COLO668 (cell line): ENCODE results near the gene SSR1.
"Not testable (repeated sequence)": the region's sequence is repeated elsewhere in the genome, so short reads cannot be mapped to it uniquely, and the experiment has no call there.

Experiments used
- DNase-seq: peaks from one replicate; lab custom pipeline; 2025; ENCODE audit not compliant: unreplicated experiment; lab: John Stamatoyannopoulos, UW

SSR1 gene

GRCh38 chr6:7312616-7313504, at the start of gene SSR1:
SSR1 (minus strand) TSS chr6:7313199; CDS start chr6:7313120, 79 bp downstream.
- DNase-seq = peak; percentile 95

DNA sequence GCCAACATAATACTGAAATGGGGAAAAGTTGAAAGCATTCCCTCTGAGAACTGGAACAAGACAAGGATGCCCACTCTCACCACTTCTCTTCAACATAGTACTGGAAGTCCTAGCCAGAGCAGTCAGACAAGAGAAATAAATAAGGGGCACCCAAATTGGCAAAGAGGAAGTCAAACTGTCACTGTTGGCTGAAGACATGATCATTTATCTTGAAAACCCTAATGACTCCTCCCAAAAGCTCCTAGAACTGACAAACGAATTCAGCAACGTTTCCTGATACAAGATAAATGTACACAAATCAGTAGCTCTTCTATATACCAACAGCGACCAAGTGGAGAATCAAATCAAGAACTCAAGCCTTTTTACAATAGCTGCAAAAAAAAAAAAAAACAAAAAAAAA, 38.9 kb upstream of the SSR1 start:
- DNase-seq = not testable (repeated sequence)

DNA sequence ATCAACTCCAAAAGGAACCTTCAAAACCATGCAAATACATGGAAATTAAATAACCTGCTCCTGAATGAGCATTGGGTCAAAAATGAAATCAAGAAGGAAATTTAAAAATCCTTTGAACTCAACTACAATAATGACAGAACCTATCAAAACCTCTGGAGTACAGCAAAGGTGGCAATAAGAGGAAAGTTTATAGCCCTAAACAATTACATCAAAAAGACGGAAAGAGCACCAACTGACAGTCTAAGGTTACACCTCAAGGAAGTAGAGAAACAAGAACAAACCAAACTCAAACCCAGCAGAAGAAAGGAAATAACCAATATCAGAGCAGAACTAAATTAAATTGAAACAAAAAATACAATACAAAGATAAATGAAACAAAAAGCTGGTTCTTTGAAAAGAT, 37.6 kb upstream of the SSR1 start:
- not testable (repeated sequence) for DNase-seq

DNA sequence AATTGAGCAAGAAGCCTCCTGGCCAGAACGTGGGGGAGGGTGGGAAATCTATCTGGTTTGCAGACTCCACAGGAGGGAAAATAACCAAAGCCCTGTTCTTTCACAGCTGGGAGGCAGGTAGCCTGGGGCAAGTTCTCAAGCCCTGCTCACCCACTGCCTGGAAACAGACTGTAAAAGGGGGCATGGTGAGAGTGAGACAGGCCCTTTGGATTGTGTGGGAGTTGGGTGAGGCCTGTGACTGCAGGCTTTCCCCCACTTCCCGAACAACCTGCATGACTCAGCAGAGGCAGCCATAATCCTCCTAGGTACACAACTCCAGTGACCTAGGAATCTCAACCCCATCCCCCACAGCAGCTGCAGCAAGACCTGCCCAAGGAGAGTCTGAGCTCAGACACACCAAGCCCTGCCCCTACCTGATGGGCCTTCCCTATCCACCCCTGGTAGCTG, 34.6 kb upstream of the SSR1 start:
- DNase-seq = peak; percentile 45

DNA sequence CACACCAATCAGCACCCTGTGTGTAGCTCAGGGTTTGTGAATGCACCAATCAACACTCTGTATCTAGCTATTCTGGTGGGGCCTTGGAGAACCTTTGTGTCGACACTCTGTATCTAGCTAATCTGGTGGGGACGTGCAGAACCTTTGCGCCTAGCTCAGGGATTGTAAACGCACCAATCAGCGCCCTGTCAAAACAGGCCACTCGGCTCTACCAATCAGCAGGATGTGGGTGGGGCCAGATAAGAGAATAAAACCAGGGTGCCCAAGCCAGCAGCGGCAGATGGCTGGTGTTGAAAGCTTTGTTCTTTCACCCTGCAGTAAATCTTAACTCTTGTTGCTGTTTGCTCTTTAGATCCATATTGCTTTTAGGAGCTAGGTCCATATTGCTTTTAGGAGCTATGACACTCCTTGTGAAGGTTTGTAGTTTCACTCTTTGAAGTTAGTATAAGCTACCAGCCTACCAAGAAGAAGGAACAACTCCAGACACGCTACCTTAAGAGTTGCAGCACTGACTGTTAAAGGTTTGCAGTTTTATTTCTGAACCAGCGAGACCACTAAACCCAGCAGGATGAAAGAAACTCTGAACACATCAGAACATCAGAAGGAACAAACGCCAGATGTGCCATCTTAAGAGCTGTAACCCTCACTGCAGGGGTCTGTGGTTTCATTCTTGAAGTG, 31.9 kb upstream of the SSR1 start:
- not testable (repeated sequence) for DNase-seq

DNA sequence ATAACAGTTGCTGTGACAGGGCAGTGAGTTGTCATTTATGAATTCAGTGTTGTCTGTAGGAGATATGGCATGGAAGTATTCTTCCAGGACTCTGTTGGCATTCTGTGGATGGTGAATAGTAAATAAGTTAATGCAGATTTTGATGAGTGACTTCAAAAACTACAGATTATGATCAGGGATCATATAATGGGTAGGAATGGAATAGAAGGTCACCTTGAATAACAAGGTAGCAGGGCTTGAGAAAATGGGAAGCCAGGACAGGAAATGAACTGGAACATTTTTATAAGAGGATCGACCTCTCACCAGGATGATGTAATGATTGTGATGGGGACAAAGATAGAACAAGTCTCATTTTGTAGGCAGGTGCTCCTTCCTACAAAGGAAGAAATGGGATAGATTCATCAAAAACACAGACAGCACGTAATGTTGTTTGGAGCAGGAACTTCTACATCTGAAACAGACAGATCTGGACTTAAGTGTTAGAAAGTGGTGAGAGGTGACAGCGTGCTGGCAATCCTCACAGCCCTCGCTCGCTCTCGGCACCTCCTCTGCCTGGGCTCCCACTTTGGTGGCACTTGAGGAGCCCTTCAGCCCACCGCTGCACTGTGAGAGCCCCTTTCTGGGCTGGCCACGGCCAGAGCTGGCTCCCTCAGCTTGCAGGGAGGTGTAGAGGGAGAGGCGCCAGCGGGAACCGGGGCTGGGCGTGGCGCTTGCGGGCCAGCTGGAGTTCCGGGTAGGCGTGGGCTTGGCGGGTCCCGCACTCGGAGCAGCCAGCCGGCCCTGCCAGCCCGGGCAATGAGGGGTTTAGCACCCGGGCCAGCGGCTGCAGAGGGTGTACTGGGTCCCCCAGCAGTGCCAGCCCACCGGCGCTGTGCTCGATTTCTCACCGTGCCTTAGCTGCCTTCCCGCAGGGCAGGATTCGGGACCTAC, 30.8 kb upstream of the SSR1 start:
- DNase-seq = no peak

GRCh38 chr6:7341989-7342742, 29.2 kb upstream of the SSR1 start:
- peak; percentile 54 for DNase-seq

DNA sequence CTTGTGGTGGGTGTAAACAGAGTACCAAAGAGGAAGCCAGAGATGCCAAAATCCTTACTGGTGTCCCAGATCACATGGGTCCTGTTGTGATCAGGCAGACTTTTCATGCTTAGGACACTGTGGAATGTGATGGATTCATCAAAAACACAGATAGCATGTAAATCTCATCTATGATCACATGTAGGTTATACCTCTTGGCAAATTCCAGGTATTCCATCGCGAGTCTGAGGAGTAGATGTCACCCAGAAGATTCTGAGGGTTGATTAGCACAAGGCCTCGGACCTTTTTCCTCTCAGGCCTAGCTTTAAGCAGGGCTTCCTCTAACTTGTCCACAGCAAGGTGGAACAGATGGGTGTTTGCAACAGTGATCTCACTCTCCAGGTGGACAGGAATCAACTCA, 28.3 kb upstream of the SSR1 start:
- DNase-seq = no peak

DNA sequence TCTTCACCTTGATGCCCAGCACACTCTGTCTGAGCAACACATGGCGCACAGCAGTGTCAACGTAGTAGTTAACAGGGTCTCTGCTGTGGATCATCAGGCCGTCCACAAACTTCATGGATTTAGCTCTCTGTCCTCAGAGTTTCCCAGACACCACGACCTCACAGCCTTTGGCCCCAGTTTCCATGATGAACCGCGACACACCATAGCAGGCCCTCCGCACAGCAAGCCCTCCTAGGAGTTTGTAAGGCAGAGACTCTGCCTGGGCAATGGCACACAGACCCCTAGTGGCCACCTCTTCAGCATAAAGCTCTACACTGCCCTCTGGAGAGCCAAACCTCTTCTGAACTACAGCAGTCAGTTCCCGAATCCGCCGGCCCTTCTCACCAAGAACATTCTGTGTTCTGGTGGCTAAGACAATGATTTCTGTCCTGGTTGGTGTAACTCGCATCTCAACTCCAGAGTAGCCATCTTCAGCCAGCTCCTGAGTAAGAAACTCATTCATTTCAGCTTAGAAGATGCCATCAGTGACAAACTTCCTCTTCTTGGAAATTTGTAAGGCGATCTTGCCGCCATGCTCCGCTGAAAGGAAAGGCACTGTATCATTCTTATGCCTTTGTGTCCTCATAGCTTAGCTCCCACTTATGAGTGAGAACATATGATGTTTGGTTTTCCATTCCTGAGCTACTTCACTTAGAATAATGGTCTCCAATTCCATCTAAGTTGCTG, 26.2 kb upstream of the SSR1 start:
- not testable (repeated sequence) for DNase-seq

DNA sequence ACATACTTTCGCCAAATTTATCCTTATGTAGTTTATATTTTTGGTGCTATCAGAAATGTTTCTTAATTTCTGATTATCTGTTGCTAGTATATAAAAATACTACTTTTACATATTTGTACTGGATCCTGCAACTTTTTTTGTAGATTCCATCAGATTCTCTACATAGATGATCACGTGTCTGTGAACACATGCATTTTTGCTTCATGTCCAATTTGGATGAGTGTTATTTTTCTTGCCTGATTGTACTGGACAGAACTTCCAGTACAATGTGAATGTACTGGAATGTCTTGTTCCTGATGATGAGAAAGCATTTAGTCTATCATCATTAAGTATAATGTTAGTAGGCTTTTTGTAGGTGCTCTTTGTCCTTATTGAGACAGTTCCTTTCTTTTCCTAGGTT, 25.0 kb upstream of the SSR1 start:
- no peak for DNase-seq

DNA sequence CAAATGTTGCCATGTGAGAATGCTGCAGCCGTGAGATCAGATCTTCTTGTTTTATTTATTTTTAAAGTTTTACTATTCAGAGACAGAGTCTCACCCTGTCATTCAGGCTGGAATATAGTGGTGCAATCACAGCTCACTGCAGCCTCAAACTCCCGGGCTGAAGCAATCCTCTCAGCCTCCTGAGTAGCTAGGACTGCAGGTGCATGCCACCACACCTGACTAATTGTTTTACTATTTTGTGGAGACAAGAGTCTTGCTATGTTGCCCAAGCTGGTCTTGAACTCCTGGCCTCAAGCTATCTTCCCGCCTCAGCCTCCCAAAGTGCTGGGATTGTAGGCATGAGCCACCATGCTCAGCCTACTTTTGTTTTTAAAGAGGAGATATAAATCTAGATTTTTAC, 22.5 kb upstream of the SSR1 start:
- DNase-seq = no peak

DNA sequence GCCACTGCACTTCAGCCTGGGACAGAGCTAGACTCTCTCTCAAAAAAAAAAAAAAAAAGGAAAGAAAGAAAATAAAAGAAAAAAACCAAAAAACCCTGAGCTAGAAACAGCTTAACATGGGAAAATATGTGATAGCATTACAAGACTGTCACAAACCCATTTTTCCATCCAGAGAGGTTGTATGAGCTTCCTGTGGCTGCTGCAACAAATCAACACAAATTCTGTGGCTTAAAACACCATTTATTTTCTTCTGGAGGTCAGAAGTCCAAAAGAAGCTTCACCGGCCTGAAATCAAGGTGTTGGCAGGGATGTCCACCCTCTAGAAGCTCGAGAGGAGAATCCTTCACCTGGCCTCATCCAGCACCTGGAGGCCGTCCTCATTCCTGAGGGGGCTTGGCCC, 21.7 kb upstream of the SSR1 start:
- DNase-seq = no peak

DNA sequence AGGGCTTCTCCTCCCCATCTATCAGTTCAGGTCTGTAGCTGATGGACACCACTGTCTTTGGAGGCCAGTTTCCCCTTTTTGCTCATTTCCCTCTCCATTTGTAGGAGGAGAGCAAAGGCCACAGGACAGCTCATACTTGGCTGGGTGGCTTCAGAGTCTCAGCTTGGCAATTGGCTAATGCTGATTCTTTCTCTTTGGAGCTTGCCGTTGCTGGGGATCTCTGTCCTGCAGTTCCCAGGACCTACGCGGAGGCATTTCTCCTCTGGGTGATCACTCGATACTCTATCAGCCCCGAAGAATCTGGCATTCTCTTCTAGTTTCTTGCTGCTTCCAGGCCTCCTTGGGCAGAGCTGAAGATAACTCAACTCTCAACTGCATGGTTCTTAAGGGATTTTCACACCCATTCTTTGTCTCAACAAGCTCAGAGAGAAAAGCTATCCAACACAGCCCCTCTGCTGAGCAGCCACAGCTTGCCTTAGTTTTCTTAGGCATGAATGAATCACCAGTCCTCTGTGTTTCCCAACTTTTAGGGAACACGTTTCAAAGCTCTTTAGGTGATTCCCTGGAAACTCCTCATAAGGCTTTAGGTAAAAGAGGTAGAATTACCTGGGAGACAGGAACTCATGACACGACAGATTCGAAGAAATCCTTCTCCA, 19.2 kb upstream of the SSR1 start:
- no peak for DNase-seq

GRCh38 chr6:7331452-7331851, 18.5 kb upstream of the SSR1 start:
- DNase-seq = no peak

DNA sequence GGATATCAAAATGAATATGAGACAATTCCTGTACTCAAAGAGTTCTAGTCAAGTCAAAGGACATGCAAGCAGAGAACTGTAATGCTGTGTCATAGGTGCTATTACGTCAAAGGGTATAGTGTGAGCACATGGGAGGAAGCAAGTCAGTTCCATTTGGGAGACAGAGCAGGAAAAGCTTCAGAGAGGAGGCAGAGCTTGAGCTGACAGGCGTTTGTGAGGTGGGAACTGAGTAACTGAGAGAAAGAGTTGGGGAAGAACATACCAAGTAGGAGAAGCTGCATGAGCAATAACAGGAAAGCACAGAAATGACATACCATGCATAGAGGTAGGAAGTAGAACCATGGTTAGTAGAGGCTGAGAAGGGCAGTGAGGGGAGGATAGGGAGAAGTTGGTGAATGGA, 15.2 kb upstream of the SSR1 start:
- DNase-seq = no peak

GRCh38 chr6:7325750-7326149, 12.8 kb upstream of the SSR1 start:
- DNase-seq = no peak

GRCh38 chr6:7324520-7324919, 11.5 kb upstream of the SSR1 start:
- DNase-seq = no peak

DNA sequence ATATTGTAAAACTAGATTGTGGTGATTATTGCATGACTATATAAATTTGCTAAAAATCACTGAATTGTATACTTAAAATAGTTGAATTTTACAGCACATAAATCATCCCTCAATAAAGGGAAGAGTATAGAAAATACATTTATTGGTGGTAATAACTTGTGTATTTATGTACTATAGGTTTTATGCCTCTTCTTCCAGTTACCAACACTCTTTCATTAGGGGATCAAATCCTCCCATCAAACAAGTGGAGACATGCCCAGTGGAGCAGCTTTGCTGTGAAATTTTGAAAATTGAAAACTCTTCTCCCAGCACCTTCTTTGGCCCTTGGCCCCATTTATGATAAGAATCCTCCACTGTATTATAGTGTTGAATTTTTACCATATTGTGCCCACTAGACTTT, 10.1 kb upstream of the SSR1 start:
- no peak for DNase-seq

DNA sequence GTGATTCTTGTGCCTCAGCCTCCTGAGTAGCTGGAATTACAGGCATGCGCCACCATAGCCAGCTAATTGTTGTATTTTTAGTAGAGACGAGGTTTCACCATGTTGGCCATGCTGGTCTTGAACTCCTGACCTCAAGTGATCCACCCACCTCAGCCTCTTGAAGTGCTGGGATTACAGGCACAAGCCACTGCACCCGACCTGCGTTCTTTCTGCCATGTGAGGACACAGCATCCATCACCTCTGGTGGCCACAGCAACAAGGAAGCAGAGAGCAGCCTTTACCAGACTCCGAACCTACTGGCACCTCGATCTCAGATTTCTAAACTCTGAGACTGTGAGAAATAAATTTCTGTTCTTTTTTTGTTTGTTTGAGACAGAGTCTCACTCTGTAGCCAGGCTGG, 8.9 kb upstream of the SSR1 start:
- not testable (repeated sequence) for DNase-seq
